ENCODE measurements around the gene LYPD4. TPM values are rescaled to one million over a fixed set of nuclear protein-coding genes. Genes with fewer than 3 reads are reported as not detected.
A peak's percentile ranks its signal among the peaks of the same experiment; 100 is the strongest.

The LYPD4 gene
- total RNA-seq, 3 donors from 2014 or later: not detected

DNA sequence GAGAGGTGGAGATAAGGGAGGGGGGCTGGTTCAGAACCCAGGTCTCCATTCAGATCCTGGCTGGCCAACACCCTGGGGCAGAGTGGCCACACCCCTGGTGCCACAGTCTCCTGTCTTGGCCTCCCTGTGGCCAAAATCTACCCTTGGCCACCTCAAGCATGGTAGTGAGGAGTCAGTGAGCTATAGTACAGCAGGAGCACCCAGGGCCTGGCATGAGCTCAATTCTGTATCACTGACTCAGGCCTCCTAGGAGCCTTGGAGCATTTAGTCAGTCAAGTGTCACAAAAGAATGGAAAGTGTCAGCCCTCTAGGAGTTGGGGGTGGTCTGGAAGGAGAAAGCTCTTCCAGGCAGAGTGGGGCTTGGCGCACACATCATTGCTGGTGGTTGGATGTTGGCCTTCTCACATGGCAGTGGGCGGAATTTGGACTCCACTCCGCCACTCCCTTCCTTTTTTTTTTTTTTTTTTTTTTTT lies 26.0 kb upstream of the LYPD4 start:
- TF ChIP-seq, protein P1, sequence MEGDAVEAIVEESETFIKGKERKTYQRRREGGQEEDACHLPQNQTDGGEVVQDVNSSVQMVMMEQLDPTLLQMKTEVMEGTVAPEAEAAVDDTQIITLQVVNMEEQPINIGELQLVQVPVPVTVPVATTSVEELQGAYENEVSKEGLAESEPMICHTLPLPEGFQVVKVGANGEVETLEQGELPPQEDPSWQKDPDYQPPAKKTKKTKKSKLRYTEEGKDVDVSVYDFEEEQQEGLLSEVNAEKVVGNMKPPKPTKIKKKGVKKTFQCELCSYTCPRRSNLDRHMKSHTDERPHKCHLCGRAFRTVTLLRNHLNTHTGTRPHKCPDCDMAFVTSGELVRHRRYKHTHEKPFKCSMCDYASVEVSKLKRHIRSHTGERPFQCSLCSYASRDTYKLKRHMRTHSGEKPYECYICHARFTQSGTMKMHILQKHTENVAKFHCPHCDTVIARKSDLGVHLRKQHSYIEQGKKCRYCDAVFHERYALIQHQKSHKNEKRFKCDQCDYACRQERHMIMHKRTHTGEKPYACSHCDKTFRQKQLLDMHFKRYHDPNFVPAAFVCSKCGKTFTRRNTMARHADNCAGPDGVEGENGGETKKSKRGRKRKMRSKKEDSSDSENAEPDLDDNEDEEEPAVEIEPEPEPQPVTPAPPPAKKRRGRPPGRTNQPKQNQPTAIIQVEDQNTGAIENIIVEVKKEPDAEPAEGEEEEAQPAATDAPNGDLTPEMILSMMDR (IDR thresholded peaks at IDR 0.05): no peak
- peak in 1 of 3 donors; percentile 22 for DNase-seq
- Histone ChIP-seq H3K4me1 (ENCODE audit: low read depth) (peaks cover 42% of the 10 kb centered on the region), H3K4me3 (no peak overlapping the region), H3K36me3 (ENCODE audit: low read depth) (peaks cover 3% of the 10 kb centered on the region), H3K9me3 (no peaks in the 10 kb centered on the region)
- intact Hi-C loops (cut with DNase I, micrococcal nuclease): loop anchor here (5.0 kb wide), 1 partner anchor 82 kb away; no protein-coding TSS in a partner anchor
- ATAC-seq: peak; percentile 8

GRCh38 chr19:41869374-41869955 lies 25.0 kb upstream of the LYPD4 start:
- ATAC-seq: no peak
- Histone ChIP-seq H3K4me1 (ENCODE audit: low read depth) (peaks cover 42% of the 10 kb centered on the region), H3K36me3 (ENCODE audit: low read depth) (peaks cover 3% of the 10 kb centered on the region)

DNA sequence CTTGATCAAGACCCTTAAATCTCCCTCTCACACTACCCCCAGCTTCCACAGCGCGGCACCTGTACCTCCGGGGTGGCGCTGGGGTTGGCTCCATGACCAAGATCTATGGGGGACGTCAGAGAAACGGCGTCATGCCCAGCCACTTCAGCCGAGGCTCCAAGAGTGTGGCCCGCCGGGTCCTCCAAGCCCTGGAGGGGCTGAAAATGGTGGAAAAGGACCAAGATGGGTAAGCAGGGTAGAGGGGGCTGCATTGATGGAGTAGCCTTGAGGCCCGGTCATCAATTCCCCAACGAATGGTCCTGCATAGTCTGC lies 24.5 kb upstream of the LYPD4 start:
- intact Hi-C loops (cut with DNase I, micrococcal nuclease): no loop called here
- ATAC-seq: no peak
- H3K4me1 ChIP-seq (ENCODE audit: low read depth): peaks cover 42% of the 10 kb centered on the region

More at GRCh38 chr19:41869374-41869955, 25.0 kb upstream of the LYPD4 start:
- Histone ChIP-seq H3K9me3 (no peaks in the 10 kb centered on the region), H3K4me3 (no peak overlapping the region)
- TF ChIP-seq, protein P1 (IDR thresholded peaks at IDR 0.05): no peak
- intact Hi-C loops (cut with DNase I, micrococcal nuclease): no loop called here
- no peak for DNase-seq

DNA sequence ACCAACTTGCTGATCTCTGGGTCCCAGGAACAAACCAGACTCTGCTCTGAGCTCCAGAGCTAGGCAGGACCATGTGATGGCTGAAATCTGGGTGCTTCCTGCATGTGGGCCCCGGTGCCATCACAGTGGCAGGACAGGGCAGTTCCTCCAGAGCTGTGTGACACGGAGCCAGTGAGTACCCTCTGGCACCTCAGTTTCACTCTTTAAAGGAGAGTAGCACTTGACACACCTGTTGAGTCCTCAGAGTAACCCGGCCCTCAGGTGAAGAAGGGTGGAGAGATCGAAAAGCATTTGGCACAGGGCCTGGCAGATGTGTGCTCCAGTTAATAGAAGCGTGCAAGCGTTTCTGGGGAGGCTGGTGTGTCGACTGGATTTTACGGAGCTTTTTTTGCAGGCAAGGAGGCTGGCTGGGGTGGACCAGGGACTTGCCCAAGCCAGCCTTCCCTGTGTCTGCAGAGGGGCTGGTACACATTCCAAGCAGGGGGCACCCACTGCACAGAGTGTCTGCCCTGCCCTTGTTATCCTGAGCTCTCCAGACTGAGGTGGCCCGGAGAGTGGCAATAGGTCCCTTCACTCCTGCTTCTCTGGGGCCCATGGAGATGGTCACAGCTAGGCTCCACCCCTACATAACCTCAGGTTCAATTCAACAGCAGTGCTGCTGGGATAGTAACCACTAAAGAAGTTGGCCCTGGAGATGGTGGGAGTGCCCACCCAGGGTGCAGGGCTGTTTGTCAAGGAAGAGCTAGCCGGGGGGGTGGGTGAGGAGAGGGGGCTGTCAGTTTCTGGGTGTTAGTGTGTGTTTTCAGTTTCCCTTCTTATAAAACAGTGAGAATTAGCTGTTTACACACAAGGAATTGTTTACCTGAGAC lies 23.9 kb upstream of the LYPD4 start:
- intact Hi-C loops (cut with DNase I, micrococcal nuclease): no loop called here
- Histone ChIP-seq H3K9me3 (no peaks in the 10 kb centered on the region), H3K36me3 (ENCODE audit: low read depth) (peaks cover 6% of the 10 kb centered on the region), H3K4me3 (no peak overlapping the region), H3K4me1 (ENCODE audit: low read depth) (peaks cover 41% of the 10 kb centered on the region)
- peak in 2 of 3 donors; percentile 27 to 56 for DNase-seq
- TF ChIP-seq, protein P1 (IDR thresholded peaks at IDR 0.05): no peak
- peak; percentile 15 for ATAC-seq

More for the DNA sequence above, 24.5 kb upstream of the LYPD4 start:
- no peaks in the 10 kb centered on the region for H3K9me3 ChIP-seq
- DNase-seq: no peak
- no peak overlapping the region for H3K4me3 ChIP-seq
- TF ChIP-seq, protein P1 (IDR thresholded peaks at IDR 0.05): no peak
- H3K36me3 ChIP-seq (ENCODE audit: low read depth): peaks cover 6% of the 10 kb centered on the region

GRCh38 chr19:41866284-41866683 lies 21.8 kb upstream of the LYPD4 start:
- no peak overlapping the region for H3K4me3 ChIP-seq
- H3K36me3 ChIP-seq (ENCODE audit: low read depth): peaks cover 6% of the 10 kb centered on the region
- peaks cover 43% of the 10 kb centered on the region for H3K4me1 ChIP-seq (ENCODE audit: low read depth)
- intact Hi-C loops (cut with DNase I, micrococcal nuclease): no loop called here
- no peak for ATAC-seq
- TF ChIP-seq, protein P1 (IDR thresholded peaks at IDR 0.05): no peak
- no peak for DNase-seq
- no peaks in the 10 kb centered on the region for H3K9me3 ChIP-seq

All from mucosa of descending colon (tissue), 3 donors.